WTC11 (cell line): Measurements from ENCODE around the gene TGFBR1.

ENCODE experiments used
- AFF4 ChIP-seq: sonication (generic); formaldehyde crosslinking; IDR thresholded peaks from 2 replicates; pipeline ENCODE4 v1.8.1; 2023; ENCODE audit warnings: mild to moderate bottlenecking, missing genetic modification reagents, borderline replicate concordance
- CREB1 ChIP-seq: sonication (generic); formaldehyde crosslinking; IDR thresholded peaks from 2 replicates; pipeline ENCODE4 v1.8.0; 2023; ENCODE audit warnings: mild to moderate bottlenecking, missing genetic modification reagents
- CTCF ChIP-seq: fragments of 200-600 bp; IDR thresholded peaks from 2 replicates; pipeline ENCODE4 v1.8.0; 2022; ENCODE audit warnings: antibody characterized with exemption
- GTF2I ChIP-seq: fragments of 250-450 bp; sonication (Bioruptor Pico); conservative IDR thresholded peaks from 2 replicates; pipeline ENCODE4 v1.4.0; 2021; ENCODE audit warnings: mild to moderate bottlenecking
- JUN ChIP-seq: sonication (generic); formaldehyde crosslinking; IDR thresholded peaks from 2 replicates; pipeline ENCODE4 v1.8.0; 2023; ENCODE audit warnings: mild to moderate bottlenecking, missing genetic modification reagents
- MLX ChIP-seq: sonication (generic); formaldehyde crosslinking; IDR thresholded peaks from 2 replicates; pipeline ENCODE4 v1.8.1; 2023; ENCODE audit warnings: mild to moderate bottlenecking, missing genetic modification reagents, moderate library complexity
- PREB ChIP-seq: sonication (generic); formaldehyde crosslinking; IDR thresholded peaks from 2 replicates; pipeline ENCODE4 v1.8.1; 2022; ENCODE audit warnings: mild to moderate bottlenecking, missing genetic modification reagents, moderate library complexity, borderline replicate concordance
- SMAD3 ChIP-seq: sonication (generic); formaldehyde crosslinking; IDR thresholded peaks from 2 replicates; pipeline ENCODE4 v1.8.0; 2022; ENCODE audit warnings: missing genetic modification reagents, mild to moderate bottlenecking, borderline replicate concordance
- USF1 ChIP-seq: sonication (generic); formaldehyde crosslinking; IDR thresholded peaks from 2 replicates; pipeline ENCODE4 v1.8.0; 2022; ENCODE audit warnings: mild to moderate bottlenecking, missing genetic modification reagents
- ZNF232 ChIP-seq: sonication (generic); formaldehyde crosslinking; IDR thresholded peaks from 2 replicates; pipeline ENCODE4 v1.8.0; 2022; ENCODE audit warnings: mild to moderate bottlenecking, missing genetic modification reagents

GRCh38 chr9:99169086-99169485 lies 64.2 kb downstream of the TGFBR1 start:
- TF ChIP-seq PREB (CRISPR knock-in tag), result no peak
- TF ChIP-seq AFF4, result no peak
- no peak for TF ChIP-seq GTF2I (CRISPR knock-in tag)
- TF ChIP-seq CTCF, result no peak
- no peak for TF ChIP-seq MLX (CRISPR knock-in tag)
- no peak for TF ChIP-seq USF1 (CRISPR knock-in tag)
- TF ChIP-seq SMAD3 (CRISPR knock-in tag), result no peak
- no peak for TF ChIP-seq ZNF232
- TF ChIP-seq CREB1, result no peak
- no peak for TF ChIP-seq JUN
